Esophagus muscularis mucosa (tissue), 4 donors: ENCODE data around the gene TPD52L1. TPM values are rescaled to one million over a fixed set of nuclear protein-coding genes. Genes with fewer than 3 reads are reported as not detected.
A peak's percentile ranks its signal among the peaks of the same experiment; 100 is the strongest.

Experiments
- DNase-seq: peaks from one replicate; pipeline ENCODE4 v3.0.0-alpha.2; 2017; ENCODE audit errors: extremely low spot score
- H3K27ac ChIP-seq, 4 donors: fragments of 200-600 bp; sonication (generic); replicated peaks in 1 of 4; 1 replicate in 3 of 4; 2 replicates in 1 of 4; pipeline ENCODE4 v1.5.1; 2016 to 2019; ENCODE audit warnings: mild to moderate bottlenecking in 1 of 4
- H3K27me3 ChIP-seq, 4 donors: fragments of 200-600 bp; sonication (generic); one replicate each; pipeline versions ENCODE4 v1.5.1 to v1.6.0; 2016 to 2019
- H3K36me3 ChIP-seq, 4 donors: fragments of 200-600 bp; sonication (generic); one replicate each; pipeline ENCODE4 v1.5.1; 2016 to 2019
- H3K4me1 ChIP-seq, 4 donors: fragments of 200-600 bp; sonication (generic); one replicate each; pipeline ENCODE4 v1.5.1; 2016 to 2019
- H3K4me3 ChIP-seq, 4 donors: fragments of 200-600 bp; sonication (generic); 1 replicate in 2 of 4; 2 replicates in 2 of 4; pipeline ENCODE4 v1.5.1; 2016 to 2019; ENCODE audit warnings: mild to moderate bottlenecking in 4 of 4, moderate library complexity in 1 of 4
- H3K9me3 ChIP-seq, 4 donors: fragments of 200-600 bp; sonication (generic); 1 replicate in 3 of 4; 2 replicates in 1 of 4; pipeline ENCODE4 v1.5.1; 2016 to 2019
- CTCF ChIP-seq, 3 experiments: fragments of 200-600 bp in 2 of 3; fragments of 450-650 bp in 1 of 3; sonication (generic) in 2 of 3; IDR thresholded peaks; one replicate each; pipeline ENCODE4 v1.5.1; 2017 to 2019; ENCODE audit warnings: antibody characterized with exemption in 3 of 3, mild to moderate bottlenecking in 2 of 3, moderate library complexity in 1 of 3
- EP300 ChIP-seq: sonication (generic); formaldehyde crosslinking; IDR thresholded peaks from one replicate; pipeline ENCODE4 v1.6.1; 2017; ENCODE audit warnings: antibody characterized with exemption
- POLR2A ChIP-seq: fragments of 450-650 bp; IDR thresholded peaks from one replicate; pipeline ENCODE4 v1.6.1; 2017; ENCODE audit warnings: antibody characterized with exemption, moderate library complexity, mild to moderate bottlenecking, low read depth
- POLR2AphosphoS5 ChIP-seq, 2 donors: sonication (generic); formaldehyde crosslinking; IDR thresholded peaks; one replicate each; pipeline ENCODE4 v1.6.1; 2017; ENCODE audit warnings: antibody characterized with exemption in 2 of 2
- WGBS: methylation state at CpG from one replicate; pipeline ENCODE4 v1.1.5; 2018; 5-methylcytosine and 5-hydroxymethylcytosine counted together
- intact Hi-C: fragments of 100-400 bp; cut with DNase I; formaldehyde crosslinking; loops from one replicate; pipeline ENCODE4 v1.15.1; 2023
- total RNA-seq, 4 donors: library from RNA; depleted of rRNA; stranded (reverse); fragments of >200 nt; gene quantifications; one replicate each; pipeline versions ENCODE4 v1.1.0 to v1.2.1, GENCODE V29; 2016

The TPD52L1 gene
- total RNA-seq, 4 donors from 2014 or later, result 18.7 to 46.4 (median 31.1) TPM

GRCh38 chr6:125110056-125110455, 43.5 kb upstream of the TPD52L1 start:
- intact Hi-C loops, result no loop called here
- 100% methylated on average over 1 of the region's 1 CpG for WGBS
- TF ChIP-seq EP300, result no peak
- TF ChIP-seq POLR2A, result no peak
- TF ChIP-seq POLR2AphosphoS5 (IDR thresholded peaks at IDR 0.05), result no peak
- TF ChIP-seq CTCF (IDR thresholded peaks at IDR 0.05), result no peak
- no peaks in the 10 kb centered on the region for H3K36me3 ChIP-seq
- H3K9me3 ChIP-seq, result peaks cover 0 to 32% (median 21%) of the 10 kb centered on the region in 4 donors
- no peaks in the 10 kb centered on the region for H3K27me3 ChIP-seq
- DNase-seq, result no peak
- no peaks in the 10 kb centered on the region for H3K4me1 ChIP-seq
- H3K4me3 ChIP-seq, result no peak overlapping the region
- H3K27ac ChIP-seq, result no peak overlapping the region

GRCh38 chr6:125111219-125111983, 42.2 kb upstream of the TPD52L1 start:
- H3K4me3 ChIP-seq, result no peak overlapping the region
- intact Hi-C loops, result no loop called here
- 90% methylated on average over 4 of the region's 4 CpGs for WGBS
- DNase-seq, result no peak
- H3K36me3 ChIP-seq, result no peaks in the 10 kb centered on the region
- no peaks in the 10 kb centered on the region for H3K4me1 ChIP-seq
- peaks cover 0 to 32% (median 21%) of the 10 kb centered on the region in 4 donors for H3K9me3 ChIP-seq
- H3K27me3 ChIP-seq, result no peaks in the 10 kb centered on the region
- no peak overlapping the region for H3K27ac ChIP-seq
- TF ChIP-seq POLR2AphosphoS5 (IDR thresholded peaks at IDR 0.05) (no peak), EP300 (no peak), POLR2A (no peak), CTCF (IDR thresholded peaks at IDR 0.05) (no peak)

GRCh38 chr6:125112934-125113333, 40.6 kb upstream of the TPD52L1 start:
- intact Hi-C loops, result no loop called here
- Histone ChIP-seq H3K4me3 (no peak overlapping the region), H3K4me1 (no peaks in the 10 kb centered on the region), H3K27me3 (no peaks in the 10 kb centered on the region), H3K9me3 (peaks cover 0 to 32% (median 21%) of the 10 kb centered on the region in 4 donors), H3K27ac (no peak overlapping the region), H3K36me3 (no peaks in the 10 kb centered on the region)
- no peak for DNase-seq
- no peak for TF ChIP-seq POLR2A
- no peak for TF ChIP-seq EP300
- no peak for TF ChIP-seq POLR2AphosphoS5 (IDR thresholded peaks at IDR 0.05)
- TF ChIP-seq CTCF (IDR thresholded peaks at IDR 0.05), result no peak

DNA sequence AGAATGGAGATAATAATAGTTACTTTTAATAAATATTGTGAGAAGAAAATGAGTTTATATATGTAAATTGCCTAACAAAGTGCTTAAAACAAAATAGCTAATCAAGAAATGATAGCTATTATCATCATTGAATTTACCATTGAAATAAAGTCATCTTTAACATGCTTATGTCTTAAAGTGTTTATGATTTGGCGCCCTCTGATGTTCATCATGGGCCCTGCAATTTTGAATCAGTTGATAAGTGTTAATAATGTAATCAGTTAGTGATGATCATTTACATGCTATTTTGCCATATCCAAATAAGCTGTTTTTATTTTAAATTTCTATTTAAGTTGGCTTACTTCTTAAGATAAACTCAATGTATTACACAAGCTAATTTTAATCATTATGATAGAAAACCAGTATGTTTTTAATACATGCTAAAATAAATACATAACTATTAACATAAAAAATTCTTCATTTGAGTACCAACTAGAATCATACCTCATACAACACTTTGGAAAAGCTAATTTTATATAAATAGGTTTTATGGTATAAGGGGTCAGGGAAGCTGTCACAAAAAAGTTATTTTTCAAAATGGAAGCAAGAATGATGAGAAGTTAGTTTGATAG, 39.2 kb upstream of the TPD52L1 start:
- Histone ChIP-seq H3K4me3 (no peak overlapping the region), H3K27ac (no peak overlapping the region), H3K4me1 (no peaks in the 10 kb centered on the region), H3K36me3 (no peaks in the 10 kb centered on the region), H3K9me3 (peaks cover 0 to 29% (median 21%) of the 10 kb centered on the region in 4 donors), H3K27me3 (no peaks in the 10 kb centered on the region)
- DNase-seq, result no peak
- intact Hi-C loops, result loop anchor here (2.0 kb wide), 1 partner anchor 246 kb away; no protein-coding TSS in a partner anchor
- TF ChIP-seq CTCF (IDR thresholded peaks at IDR 0.05), result peak; percentile 82 to 91 (median 85)
- no peak for TF ChIP-seq EP300
- 0% methylated on average over 1 of the region's 1 CpG for WGBS
